Stomach (tissue), 9 donors: ENCODE results near the gene FOXN3. TPM values are rescaled to one million over a fixed set of nuclear protein-coding genes. Genes with fewer than 3 reads are reported as not detected.

Experiments used
- DNase-seq, 2 donors: peaks; one replicate each; pipeline versions ENCODE4 v3.0.0 to v3.0.0-alpha.2; 2013 to 2019
- H3K27ac ChIP-seq, 5 donors: fragments of 200-600 bp in 4 of 5; sonication (generic) in 4 of 5; one replicate each; pipeline ENCODE4 v1.5.1; 2013 to 2019; ENCODE audit warnings: mild to moderate bottlenecking in 1 of 5, moderate library complexity in 1 of 5
- H3K27me3 ChIP-seq, 3 donors: fragments of 200-600 bp; sonication (generic); one replicate each; pipeline ENCODE4 v1.5.1; 2017 to 2019; ENCODE audit warnings: mixed run types in 1 of 3
- H3K36me3 ChIP-seq, 4 donors: fragments of 200-600 bp; sonication (generic); 1 replicate in 3 of 4; 2 replicates in 1 of 4; pipeline ENCODE4 v1.5.1; 2016 to 2019
- H3K4me1 ChIP-seq, 4 donors: fragments of 200-600 bp; sonication (generic); one replicate each; pipeline ENCODE4 v1.5.1; 2016 to 2019
- H3K4me3 ChIP-seq, 4 donors: fragments of 200-600 bp; sonication (generic) in 3 of 4; one replicate each; pipeline ENCODE4 v1.5.1; 2016 to 2019; ENCODE audit warnings: mild to moderate bottlenecking in 1 of 4
- H3K9me3 ChIP-seq, 4 donors: fragments of 200-600 bp; sonication (generic); one replicate each; pipeline ENCODE4 v1.5.1; 2016 to 2019
- EP300 ChIP-seq: sonication (generic); formaldehyde crosslinking; IDR thresholded peaks from one replicate; pipeline ENCODE4 v1.6.1; 2017; ENCODE audit warnings: antibody characterized with exemption
- POLR2A ChIP-seq, 4 donors: fragments of 450-650 bp; IDR thresholded peaks; one replicate each; pipeline ENCODE4 v1.6.1; 2016; ENCODE audit warnings: antibody characterized with exemption in 4 of 4, control low read depth in 2 of 4, mild to moderate bottlenecking in 1 of 4, moderate library complexity in 1 of 4
- POLR2AphosphoS5 ChIP-seq, 3 donors: sonication (generic); formaldehyde crosslinking; IDR thresholded peaks; one replicate each; pipeline ENCODE4 v1.6.1; 2016; ENCODE audit warnings: antibody characterized with exemption in 3 of 3
- whole genome bisulfite sequencing, 5 donors: extraction: QIAGEN DNeasy Blood & Tissue Kit in 3 of 5; methylation state at CpG; one replicate each; pipeline versions ENCODE4 v1.1.5 to v1.1.7; 2013 to 2018; 5-methylcytosine and 5-hydroxymethylcytosine counted together
- intact Hi-C: fragments of 100-400 bp; cut with DNase I; formaldehyde crosslinking; loops from one replicate; pipeline ENCODE4 v1.15.1; 2023; ENCODE audit warnings: low total_unique reads
- polyA plus RNA-seq, 3 donors: library from polyadenylated mRNA; stranded (reverse); fragments of 200-250 nt; gene quantifications; one replicate each; pipeline ENCODE4 v1.2.3, GENCODE V29; 2013
- total RNA-seq, 5 donors: library from RNA; depleted of rRNA; stranded (reverse); fragments of >200 nt; gene quantifications; one replicate each; pipeline versions ENCODE4 v1.1.0 to v1.2.3, GENCODE V29; 2014 to 2016
- TF ChIP-seq, protein P1 (sequence below), 7 experiments: fragments of 450-650 bp in 4 of 7; fragments of 200-600 bp in 3 of 7; sonication (generic) in 3 of 7; IDR thresholded peaks; one replicate each; pipeline ENCODE4 v1.5.1; 2016 to 2019; ENCODE audit warnings: antibody characterized with exemption in 7 of 7, control low read depth in 2 of 7, mild to moderate bottlenecking in 1 of 7
- donor health status: healthy with polysubstance abuse.
- donor health status: Bipolar disorder and iron deficiency.
- donor health status: healthy.

Gene FOXN3
- total and polyA plus RNA-seq, 8 donors, result 12.5 to 126 (median 56.6) TPM

DNA sequence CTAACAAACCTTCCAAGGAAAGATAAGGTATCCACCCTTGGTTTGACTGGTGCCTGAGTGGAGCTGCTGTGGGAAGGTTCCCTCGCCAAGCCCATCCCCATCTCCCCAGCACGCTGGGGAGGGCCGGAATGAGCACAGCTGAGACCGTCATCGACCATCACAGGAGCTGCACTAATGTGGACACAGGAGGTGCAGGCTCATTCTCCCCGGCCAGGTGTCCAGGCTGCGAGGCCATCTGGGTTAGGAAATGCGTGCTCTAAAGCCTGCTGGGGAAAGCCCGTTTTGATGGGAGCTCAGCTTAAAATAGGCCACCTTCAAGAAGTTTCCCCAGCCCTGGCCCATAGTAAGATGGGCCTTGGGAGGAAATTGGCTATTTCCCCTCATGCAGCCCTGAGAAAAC lies 35.2 kb upstream of the FOXN3 start:
- Histone ChIP-seq H3K27me3 (no peaks in the 10 kb centered on the region), H3K36me3 (peaks cover 0 to 8% (median 0%) of the 10 kb centered on the region in 4 donors), H3K9me3 (no peaks in the 10 kb centered on the region), H3K4me3 (no peak overlapping the region), H3K27ac (no peak overlapping the region), H3K4me1 (peaks cover 0 to 14% (median 9%) of the 10 kb centered on the region in 4 donors)
- WGBS, 5 donors, result 90 to 99% (median 93%) methylated on average over 9 of the region's 9 CpGs
- DNase-seq, result no peak
- intact Hi-C loops, result no loop called here
- TF ChIP-seq, protein P1, sequence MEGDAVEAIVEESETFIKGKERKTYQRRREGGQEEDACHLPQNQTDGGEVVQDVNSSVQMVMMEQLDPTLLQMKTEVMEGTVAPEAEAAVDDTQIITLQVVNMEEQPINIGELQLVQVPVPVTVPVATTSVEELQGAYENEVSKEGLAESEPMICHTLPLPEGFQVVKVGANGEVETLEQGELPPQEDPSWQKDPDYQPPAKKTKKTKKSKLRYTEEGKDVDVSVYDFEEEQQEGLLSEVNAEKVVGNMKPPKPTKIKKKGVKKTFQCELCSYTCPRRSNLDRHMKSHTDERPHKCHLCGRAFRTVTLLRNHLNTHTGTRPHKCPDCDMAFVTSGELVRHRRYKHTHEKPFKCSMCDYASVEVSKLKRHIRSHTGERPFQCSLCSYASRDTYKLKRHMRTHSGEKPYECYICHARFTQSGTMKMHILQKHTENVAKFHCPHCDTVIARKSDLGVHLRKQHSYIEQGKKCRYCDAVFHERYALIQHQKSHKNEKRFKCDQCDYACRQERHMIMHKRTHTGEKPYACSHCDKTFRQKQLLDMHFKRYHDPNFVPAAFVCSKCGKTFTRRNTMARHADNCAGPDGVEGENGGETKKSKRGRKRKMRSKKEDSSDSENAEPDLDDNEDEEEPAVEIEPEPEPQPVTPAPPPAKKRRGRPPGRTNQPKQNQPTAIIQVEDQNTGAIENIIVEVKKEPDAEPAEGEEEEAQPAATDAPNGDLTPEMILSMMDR (IDR thresholded peaks at IDR 0.05), result no peak
- no peak for TF ChIP-seq EP300
- no peak for TF ChIP-seq POLR2AphosphoS5 (IDR thresholded peaks at IDR 0.05)
- no peak for TF ChIP-seq POLR2A (IDR thresholded peaks at IDR 0.05)

DNA sequence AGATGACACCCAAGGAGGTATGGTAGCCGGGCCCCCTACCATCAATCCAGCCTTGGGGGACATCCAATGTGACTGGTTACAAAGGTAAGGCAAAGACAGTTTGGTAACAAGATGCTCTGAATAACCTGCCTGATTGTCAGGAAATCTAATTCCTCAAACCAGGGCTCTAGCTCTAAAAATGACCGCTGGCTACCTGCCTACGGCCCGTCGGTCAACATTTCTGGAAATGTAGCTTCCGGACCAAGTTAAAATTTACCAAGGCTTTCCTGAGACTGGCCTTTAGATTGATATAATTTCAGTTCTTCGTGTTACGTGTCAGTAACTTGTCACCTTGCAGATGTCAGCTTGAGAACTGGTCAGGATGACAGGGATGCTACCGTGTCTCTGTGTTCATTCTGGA lies 34.2 kb upstream of the FOXN3 start:
- TF ChIP-seq POLR2AphosphoS5 (IDR thresholded peaks at IDR 0.05) (no peak), POLR2A (IDR thresholded peaks at IDR 0.05) (no peak), EP300 (no peak)
- H3K27me3 ChIP-seq, result no peaks in the 10 kb centered on the region
- 82 to 95% (median 87%) methylated on average over 9 of the region's 9 CpGs for WGBS, 5 donors
- no peak for DNase-seq
- peaks cover 0 to 14% (median 9%) of the 10 kb centered on the region in 4 donors for H3K4me1 ChIP-seq
- no peaks in the 10 kb centered on the region for H3K9me3 ChIP-seq
- intact Hi-C loops, result no loop called here
- no peak overlapping the region for H3K4me3 ChIP-seq
- H3K27ac ChIP-seq, result no peak overlapping the region
- H3K36me3 ChIP-seq, result peaks cover 0 to 8% (median 0%) of the 10 kb centered on the region in 4 donors

DNA sequence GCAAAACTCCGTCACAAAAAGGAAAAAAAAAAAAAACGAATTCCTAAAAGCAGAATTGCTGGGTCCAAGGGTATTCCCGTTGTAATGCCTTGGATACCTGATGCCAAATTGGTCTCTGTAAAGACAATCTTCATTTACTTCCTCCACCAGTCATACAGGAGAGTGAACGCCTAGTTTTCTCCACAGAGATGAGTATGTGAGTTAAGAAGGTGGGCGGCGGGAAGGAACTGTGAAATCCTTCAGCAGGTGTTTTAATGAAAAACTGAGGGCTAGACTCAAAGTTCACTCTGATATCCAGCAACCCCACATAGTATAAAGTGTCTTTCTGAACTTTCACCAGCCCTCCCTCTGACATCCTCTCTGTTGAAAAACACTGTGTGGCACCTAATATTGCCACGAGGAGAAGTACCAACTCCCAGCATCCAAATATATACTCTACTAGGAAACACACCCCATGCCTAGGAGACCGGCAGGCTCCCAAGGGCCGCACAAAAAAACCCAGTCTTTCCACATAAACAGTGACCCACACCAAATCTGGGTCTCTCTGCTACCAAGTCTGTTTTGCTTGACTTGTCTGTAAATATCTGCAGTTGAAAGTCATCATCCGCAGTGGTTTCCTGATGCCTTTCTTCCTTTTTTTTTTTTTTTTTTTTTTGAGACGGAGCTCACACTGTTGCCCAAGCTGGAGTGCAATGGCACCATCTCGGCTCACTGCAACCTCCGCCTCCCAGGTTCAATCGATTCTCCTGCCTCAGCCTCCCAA lies 30.3 kb upstream of the FOXN3 start:
- no peaks in the 10 kb centered on the region for H3K27me3 ChIP-seq
- 86 to 95% (median 87%) methylated on average over 14 of the region's 14 CpGs for WGBS, 5 donors
- peaks cover 0 to 20% (median 8%) of the 10 kb centered on the region in 4 donors for H3K4me1 ChIP-seq
- H3K36me3 ChIP-seq, result peaks cover 0 to 6% (median 0%) of the 10 kb centered on the region in 4 donors
- no peak overlapping the region for H3K27ac ChIP-seq
- H3K4me3 ChIP-seq, result no peak overlapping the region
- no peak for DNase-seq
- no peaks in the 10 kb centered on the region for H3K9me3 ChIP-seq
- no peak for TF ChIP-seq EP300
- TF ChIP-seq POLR2A (IDR thresholded peaks at IDR 0.05), result no peak
- TF ChIP-seq, protein P1 (IDR thresholded peaks at IDR 0.05), result no peak
- no peak for TF ChIP-seq POLR2AphosphoS5 (IDR thresholded peaks at IDR 0.05)
- intact Hi-C loops, result no loop called here

DNA sequence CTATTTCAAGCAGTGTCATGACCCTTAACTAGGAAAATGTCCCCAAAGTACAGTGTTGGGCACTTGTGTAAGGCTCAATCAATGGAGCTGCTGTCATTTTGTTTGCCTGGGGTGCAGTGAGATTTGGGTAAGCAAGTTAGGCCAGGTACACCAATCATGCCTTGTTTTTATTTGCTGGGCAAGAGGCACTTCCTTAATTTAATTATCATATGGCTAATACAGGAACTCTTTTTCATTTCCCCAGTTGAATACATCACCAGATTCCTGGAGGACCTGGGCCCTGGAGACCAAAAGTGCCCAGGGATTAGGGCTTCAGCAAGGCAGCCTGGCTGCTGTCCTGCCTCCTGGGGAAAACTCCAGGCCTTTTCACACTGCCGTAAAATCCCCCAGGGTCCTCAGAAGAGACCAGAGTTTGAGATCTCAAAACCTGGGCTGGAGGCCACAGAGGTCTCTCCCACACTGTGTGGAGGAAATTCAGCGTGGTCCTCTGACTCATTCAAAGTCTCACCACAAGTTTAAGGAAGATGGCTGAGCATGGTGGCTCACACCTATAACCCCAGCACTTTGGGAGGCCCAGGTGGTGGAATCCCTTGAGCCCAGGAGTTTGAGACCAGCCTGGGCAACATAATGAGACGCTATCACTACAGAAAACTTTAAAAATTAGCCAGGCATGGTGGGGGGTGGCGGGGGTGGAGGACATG lies 28.4 kb upstream of the FOXN3 start:
- peaks cover 0 to 20% (median 8%) of the 10 kb centered on the region in 4 donors for H3K4me1 ChIP-seq
- H3K9me3 ChIP-seq, result no peaks in the 10 kb centered on the region
- DNase-seq, result no peak
- H3K4me3 ChIP-seq, result no peak overlapping the region
- H3K27ac ChIP-seq, result peak overlapping the region in 1 of 5 donors; percentile 32
- H3K27me3 ChIP-seq, result no peaks in the 10 kb centered on the region
- H3K36me3 ChIP-seq, result no peaks in the 10 kb centered on the region
- no peak for TF ChIP-seq POLR2AphosphoS5 (IDR thresholded peaks at IDR 0.05)
- TF ChIP-seq, protein P1 (IDR thresholded peaks at IDR 0.05), result no peak
- no peak for TF ChIP-seq EP300
- no peak for TF ChIP-seq POLR2A (IDR thresholded peaks at IDR 0.05)
- intact Hi-C loops, result no loop called here
- WGBS, 5 donors, result 48 to 86% (median 70%) methylated on average over 4 of the region's 4 CpGs
